Hepatocyte (in vitro differentiated cells): ENCODE results near the gene DSTYK.

Experiments
- CTCF ChIP-seq: fragments of 200-600 bp; sonication (generic); IDR thresholded peaks from 2 replicates; pipeline ENCODE4 v1.5.1; 2016; ENCODE audit warnings: antibody characterized with exemption, mild to moderate bottlenecking; ENCODE audit not compliant: poor library complexity
- EZH2phosphoT487 ChIP-seq: fragments of 200-600 bp; sonication (generic); IDR thresholded peaks from one replicate; pipeline ENCODE4 v1.6.1; 2018; ENCODE audit warnings: antibody characterized with exemption, mild to moderate bottlenecking, low read depth, moderate library complexity; ENCODE audit not compliant: unreplicated experiment, severe bottlenecking

GRCh38 chr1:205158048-205158616 lies 53.4 kb downstream of the DSTYK start:
- TF ChIP-seq CTCF (no peak), EZH2phosphoT487 (no peak)
